HG03378 (cell line): ENCODE data around the gene ZFP30.
A peak's percentile ranks its signal among the peaks of the same experiment; 100 is the strongest.
"Not testable (repeated sequence)": the region's sequence is repeated elsewhere in the genome, so short reads cannot be mapped to it uniquely, and the experiment has no call there.

ENCODE experiments used
- ATAC-seq: cut with Tn5 transposase; IDR thresholded peaks from one replicate; pipeline ENCODE4 v1.9.1; 2021; ENCODE audit warnings: mild to moderate bottlenecking, moderate library complexity; ENCODE audit not compliant: unreplicated experiment

Gene ZFP30

DNA sequence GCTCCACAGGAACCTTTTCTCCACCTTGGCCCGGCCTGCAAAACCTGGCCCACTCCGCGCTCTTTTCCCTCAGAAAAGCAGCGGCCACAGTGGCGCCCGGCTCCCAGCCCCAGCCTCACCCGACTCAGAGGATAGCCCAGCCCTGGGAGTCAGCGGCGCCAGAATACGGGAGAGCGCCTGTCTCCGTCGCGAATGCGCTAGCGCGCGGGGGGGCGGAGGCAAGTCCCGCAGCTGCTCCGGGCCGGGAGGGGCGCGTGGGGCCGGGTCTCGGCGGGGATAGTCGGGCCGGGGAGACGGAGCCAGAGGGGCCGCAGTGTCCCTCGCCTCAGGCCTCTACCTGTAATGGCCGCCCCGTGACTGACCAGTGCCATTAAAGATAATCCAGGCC is at the start of gene ZFP30:
ZFP30 (minus strand) TSS at position 165 of the 388 bp plus-strand sequence. CDS start 7,643 bp downstream, outside the sequence.
- peak; percentile 51 for ATAC-seq

- no peak for ATAC-seq
Observed at GRCh38 chr19:37699057-37699456, 43.8 kb upstream of the ZFP30 start.

DNA sequence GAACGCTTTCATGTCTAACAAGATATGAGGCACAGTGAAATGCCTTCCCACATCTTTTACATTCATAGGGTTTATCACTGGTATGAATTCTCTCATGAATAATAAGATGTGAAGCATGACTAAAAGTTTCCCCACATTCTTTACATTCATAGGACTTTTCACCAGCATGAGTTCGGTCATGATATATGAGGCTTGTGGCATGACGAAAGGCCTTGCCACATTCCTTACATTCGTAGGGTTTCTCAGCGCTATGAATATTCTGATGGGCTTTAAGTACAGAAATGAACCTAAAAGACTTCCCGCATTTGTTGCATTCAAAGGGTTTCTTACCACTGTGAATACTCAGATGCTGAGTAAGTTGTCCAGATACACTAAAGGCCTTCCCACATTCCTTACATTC is 43.0 kb upstream of the ZFP30 start:
- no peak for ATAC-seq

GRCh38 chr19:37695144-37695899 is 40.1 kb upstream of the ZFP30 start:
- no peak for ATAC-seq

DNA sequence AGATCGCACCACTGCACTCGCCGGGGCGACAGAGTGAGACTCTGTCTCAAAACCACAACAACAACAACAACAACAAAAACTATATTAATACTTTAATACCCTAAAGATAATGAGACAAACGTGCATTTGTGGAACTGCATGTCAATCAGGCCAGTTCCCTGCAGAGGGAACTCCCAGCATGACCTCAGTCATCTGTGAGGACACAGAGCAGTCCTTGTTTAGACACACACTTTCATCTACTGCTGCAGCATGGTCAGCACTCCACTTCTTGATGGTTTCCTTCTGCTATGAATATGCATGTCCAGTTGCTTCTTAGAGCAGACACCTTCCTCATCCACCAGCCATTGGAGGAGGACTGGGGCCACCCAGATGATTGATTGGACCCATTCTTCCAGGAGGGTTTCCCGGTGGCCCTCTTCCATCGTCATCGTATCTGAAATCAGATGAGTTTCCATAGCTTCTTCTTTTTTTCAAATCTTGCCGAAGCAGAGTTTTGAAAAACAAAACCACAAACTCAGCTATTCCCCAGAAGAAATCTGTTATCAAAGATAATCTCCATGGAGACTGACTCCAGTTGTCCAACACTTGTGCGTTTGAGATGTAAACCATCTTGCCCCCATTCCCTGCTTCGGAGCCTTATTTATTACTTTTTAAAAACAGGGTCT is 37.8 kb upstream of the ZFP30 start:
- no peak for ATAC-seq

DNA sequence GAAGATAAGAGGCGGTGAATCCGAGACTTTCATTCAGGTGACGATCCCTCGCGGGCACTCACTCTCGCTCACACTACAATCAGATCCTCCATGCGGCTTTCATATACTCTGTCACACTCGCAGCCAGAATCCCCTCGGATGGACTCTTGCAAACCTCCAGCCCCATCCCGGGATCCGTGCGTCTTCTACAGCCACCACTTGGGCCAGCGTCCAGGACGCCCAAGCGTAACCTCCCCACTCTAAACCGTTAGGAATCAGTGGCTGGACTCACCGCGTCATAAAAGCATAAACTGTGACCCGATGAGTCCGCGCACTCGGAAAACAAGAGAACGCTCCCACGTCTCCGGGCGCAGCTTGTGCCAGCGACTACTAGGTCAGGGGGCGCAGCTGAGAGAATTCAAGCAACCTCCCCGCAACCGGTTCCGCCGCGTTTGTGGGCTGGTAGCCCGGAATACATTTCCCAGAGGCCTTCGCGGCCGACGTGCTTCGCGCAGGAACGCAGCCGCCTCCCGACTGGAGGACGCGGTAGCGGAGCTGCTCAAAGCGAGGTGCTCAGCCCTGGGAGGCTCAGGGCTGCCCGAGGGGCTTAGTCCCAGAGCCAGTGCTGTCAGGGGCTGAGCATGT is 36.7 kb upstream of the ZFP30 start:
- ATAC-seq = no peak

GRCh38 chr19:37683520-37683919 is 28.3 kb upstream of the ZFP30 start:
- no peak for ATAC-seq

GRCh38 chr19:37669450-37669914 is 14.2 kb upstream of the ZFP30 start:
- ATAC-seq = no peak

DNA sequence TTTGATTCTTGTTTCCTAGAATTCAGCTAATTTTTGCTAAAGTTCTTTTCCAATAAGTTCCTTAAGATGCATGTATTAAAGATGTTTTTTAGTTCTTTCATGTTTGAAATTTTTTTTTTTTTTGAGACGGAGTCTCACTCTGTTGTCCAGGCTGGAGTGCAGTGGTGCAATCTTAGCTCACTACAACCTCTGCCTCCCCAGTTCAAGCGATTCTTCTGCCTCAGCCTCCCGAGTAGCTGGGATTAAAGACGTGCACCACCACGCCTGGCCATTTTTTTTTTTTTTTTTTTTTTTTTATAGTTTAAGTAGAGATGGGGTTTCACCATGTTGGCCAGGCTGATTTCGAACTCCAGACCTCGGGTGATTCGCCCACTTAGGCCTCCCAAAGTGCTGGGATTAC is 1.9 kb upstream of the ZFP30 start:
- ATAC-seq = not testable (repeated sequence)

DNA sequence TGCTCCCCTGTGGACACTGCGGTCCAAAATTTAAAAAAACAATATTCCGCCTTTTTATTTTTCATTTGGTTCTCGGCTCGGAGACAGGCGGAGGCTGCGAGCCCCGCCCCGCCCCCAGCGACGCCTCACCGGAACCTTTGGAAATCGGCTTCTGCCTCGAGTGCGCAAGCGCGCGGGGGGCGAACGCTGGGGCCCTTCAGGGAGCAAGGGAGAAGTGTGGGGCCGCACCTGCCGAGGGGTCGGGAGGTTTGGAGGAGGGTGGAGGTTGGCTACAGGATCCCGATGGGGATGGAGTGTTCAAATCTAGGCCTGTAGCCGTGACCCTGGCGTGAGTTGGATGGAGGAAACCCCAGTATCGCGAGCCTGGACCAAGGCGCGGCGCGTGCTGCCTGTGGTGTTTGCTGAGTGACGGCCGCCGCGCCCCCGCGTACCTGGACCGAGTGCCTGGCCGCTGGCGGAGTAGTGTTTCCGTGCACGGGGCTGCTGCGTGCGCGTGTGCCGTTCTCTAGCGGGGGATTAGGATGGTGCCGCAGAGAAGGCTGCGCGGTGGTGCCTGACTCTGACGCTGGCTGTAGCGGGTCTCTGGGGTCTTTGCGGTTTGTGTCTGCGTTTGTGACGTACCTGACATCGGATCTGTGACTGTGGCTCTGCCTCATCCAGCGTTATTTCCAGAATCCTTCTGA is 565 bp upstream of the ZFP30 start:
- ATAC-seq = peak; percentile 62

DNA sequence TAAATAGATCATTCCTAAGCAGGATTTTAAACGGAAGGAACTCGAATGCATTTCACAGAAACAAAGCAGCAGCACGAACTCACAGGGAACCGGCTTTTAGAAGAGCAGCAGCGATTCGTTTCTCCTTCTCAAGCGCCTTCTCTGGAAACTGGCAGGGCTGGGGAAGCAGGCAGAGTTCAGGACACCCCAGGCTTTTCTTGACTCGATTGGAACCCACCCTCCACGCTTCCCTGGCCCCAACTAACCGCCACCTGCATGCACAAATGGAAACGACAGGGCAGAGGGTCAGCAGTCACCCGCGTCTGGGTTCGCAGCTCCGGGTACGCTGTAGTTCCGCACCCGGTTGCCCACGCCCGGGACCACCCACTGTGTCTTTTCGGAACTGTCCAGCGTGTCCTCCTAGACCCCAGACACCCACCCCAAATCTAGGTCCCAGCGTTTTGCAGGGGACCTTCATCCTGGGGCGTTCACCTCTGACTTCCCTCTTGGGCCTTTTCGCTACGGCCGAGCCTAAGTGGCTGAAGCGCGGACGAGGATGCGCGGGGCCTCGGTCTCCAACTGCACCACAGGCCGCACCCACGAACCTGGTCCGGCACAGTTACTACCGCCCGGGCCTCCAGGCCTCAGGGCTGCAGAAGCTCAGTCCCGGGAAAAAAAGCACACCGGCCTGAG is 500 bp downstream of the ZFP30 start:
- peak; percentile 38 for ATAC-seq

GRCh38 chr19:37654118-37654517 is 1.1 kb downstream of the ZFP30 start:
- no peak for ATAC-seq

DNA sequence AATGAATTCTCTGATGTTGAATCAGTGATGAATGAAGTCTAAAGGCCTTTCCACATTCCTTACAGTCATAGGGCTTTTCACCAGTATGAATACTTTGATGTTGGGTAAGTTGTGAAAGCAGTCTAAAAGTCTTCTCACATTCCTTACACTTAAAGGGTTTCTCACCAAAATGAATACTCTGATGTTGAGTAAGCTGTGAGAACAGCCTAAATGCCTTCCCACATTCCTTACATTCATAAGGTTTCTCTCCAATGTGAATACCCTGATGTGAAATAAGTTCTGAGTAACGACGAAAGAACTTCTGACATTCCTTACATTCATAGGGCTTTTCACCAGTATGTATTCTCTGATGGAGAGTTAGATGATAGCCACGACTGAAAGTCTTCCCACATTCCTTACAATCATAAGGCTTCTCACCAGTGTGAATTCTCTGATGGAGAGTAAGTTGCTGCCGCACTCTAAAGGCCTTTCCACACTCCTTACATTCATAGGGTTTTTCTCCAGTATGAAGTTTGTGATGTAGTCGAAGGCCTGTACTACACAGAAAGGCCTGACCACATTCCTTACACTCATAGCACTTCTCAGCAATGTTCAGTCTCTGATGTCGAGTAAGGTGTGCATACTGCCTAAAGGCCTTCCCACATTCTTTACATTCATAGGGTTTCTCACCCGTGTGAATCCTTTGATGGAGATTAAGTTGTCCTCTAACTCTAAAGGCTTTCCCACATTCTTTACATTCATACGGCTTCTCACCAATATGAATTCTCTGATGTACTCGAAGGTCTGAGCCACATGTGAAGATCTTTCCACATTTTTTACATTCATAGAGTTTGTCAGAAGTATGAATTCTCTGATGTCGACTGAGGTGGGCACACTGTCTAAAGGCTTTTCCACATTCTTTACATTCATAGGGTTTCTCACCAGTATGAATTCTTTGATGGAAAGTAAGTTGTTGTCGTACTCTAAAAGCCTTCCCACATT is 19.9 kb downstream of the ZFP30 start:
- no peak for ATAC-seq

GRCh38 chr19:37594982-37595382 is 60.3 kb downstream of the ZFP30 start:
- peak; percentile 27 for ATAC-seq

GRCh38 chr19:37594304-37594981 is 60.8 kb downstream of the ZFP30 start, which contains the start of the genes ZNF540 and ZNF571:
Gene ZNF540 (plus strand): TSS chr19:37594876. CDS start chr19:37598448, 3,572 bp downstream.
Gene ZNF571 (minus strand): TSS chr19:37594792. CDS start chr19:37586676, 8,116 bp downstream.
- peak; percentile 91 for ATAC-seq

DNA sequence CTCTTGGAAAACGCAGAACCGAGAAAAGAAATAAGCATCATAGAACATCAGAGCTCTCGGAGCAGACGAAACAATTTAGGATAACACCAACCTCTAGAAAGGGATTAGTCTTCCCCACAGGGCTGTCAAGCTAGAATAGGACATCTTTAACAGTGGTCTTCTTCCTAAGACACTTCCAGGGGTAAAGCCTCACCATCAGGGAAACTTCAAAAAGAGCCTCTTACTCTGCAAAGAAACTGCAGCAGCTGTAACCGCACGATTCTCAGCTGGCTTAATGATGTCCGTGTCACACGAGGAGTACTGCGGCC is 61.3 kb downstream of the ZFP30 start:
- ATAC-seq = peak; percentile 29

DNA sequence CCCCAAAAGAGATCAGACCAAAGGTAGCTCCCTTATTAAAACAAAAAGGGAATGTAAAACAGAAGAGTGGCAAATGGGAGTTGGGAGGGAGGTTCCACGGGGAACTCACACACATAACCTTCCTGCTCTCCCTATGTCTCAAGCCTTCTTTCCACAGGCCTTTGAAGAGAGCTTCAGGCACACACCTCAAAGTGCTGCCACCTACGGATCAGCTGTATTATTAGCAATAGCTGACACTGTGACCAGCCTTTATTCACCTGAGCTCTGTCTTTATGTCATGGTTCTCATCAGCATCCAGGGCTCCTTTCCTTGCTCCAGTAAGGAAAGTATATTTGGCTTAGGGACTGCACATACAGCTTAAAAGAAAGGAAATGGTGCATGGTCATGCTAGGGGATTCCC is 71.9 kb downstream of the ZFP30 start:
- ATAC-seq = no peak

DNA sequence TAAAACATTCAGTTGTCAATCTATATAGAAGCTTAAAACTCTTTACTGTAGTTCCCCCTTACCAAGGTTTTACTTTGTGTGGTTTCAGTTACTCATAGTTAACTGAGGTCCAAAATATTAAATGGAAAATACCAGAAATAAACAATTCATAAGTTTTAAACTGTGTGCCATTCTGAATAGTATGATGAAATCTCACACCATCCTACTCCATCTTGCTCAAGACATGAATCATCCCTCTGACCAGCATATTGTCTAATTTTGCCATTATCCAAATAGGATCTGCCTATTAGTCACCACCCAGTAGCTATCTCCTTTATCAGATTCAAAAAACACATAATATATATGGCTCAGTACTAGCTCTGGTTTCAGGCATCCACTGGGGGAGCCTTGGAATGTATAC is 83.1 kb downstream of the ZFP30 start:
- ATAC-seq = no peak

- no peak for ATAC-seq
Observed at GRCh38 chr19:37565370-37565669, 89.9 kb downstream of the ZFP30 start.
